SK-N-SH (cell line): ENCODE results near the gene AKT3. TPM values are rescaled to one million over a fixed set of nuclear protein-coding genes. Genes with fewer than 3 reads are reported as not detected.

ENCODE experiments used
- CTCF ChIA-PET: fragments of 300-600, 350-600 bp; formaldehyde crosslinking; extraction: SDS; loops from one replicate; lab custom pipeline; 2021; lab: Yijun Ruan, JAX
- POLR2A ChIA-PET: fragments of 350-600 bp; sonication (Branson Sonifier 250); formaldehyde crosslinking; extraction: SDS; loops from one replicate; lab custom pipeline; 2020; ENCODE audit warnings: antibody characterized with exemption, inconsistent platforms; lab: Yijun Ruan, JAX
- DNase-seq: peaks from one replicate; pipeline ENCODE4 v3.0.0; 2012
- H2AFZ ChIP-seq: fragments of 200-600 bp; sonication (generic); 2 replicates; pipeline ENCODE4 v1.8.1; 2016; ENCODE audit warnings: antibody characterized with exemption, mild to moderate bottlenecking, low read depth
- H3F3A ChIP-seq: fragments of 200-600 bp; sonication (generic); replicated peaks from 2 replicates; pipeline ENCODE3; 2016; ENCODE audit warnings: antibody characterized with exemption, mild to moderate bottlenecking; ENCODE audit not compliant: insufficient read depth
- H3K27ac ChIP-seq, 2 experiments: fragments of 200-500 bp in 1 of 2; fragments of 200-600 bp in 1 of 2; sonication (Bioruptor generic) in 1 of 2; sonication (generic), shearing (Covaris generic) in 1 of 2; 2 replicates each; pipeline versions ENCODE4 v1.5.1 to v1.6.1; 2014 to 2016; ENCODE audit warnings: low read depth in 2 of 2, inconsistent platforms in 1 of 2, low read length in 1 of 2, mild to moderate bottlenecking in 1 of 2, mixed read lengths in 1 of 2
- H3K27me3 ChIP-seq: fragments of 200-600 bp; sonication (generic), shearing (Covaris generic); 2 replicates; pipeline ENCODE4 v1.6.1; 2016; ENCODE audit warnings: mixed run types; ENCODE audit not compliant: insufficient read depth
- H3K36me3 ChIP-seq, 2 experiments: fragments of 200-500 bp in 1 of 2; fragments of 200-600 bp in 1 of 2; sonication (Bioruptor generic) in 1 of 2; sonication (generic) in 1 of 2; replicated peaks in 1 of 2; 2 replicates each; pipeline versions ENCODE3 to v1.5.1; 2014 to 2016; ENCODE audit warnings: low read length in 1 of 2, mild to moderate bottlenecking in 1 of 2; ENCODE audit not compliant: insufficient read depth in 2 of 2, control insufficient read depth in 1 of 2
- H3K4me1 ChIP-seq, 2 experiments: fragments of 200-500 bp in 1 of 2; fragments of 200-600 bp in 1 of 2; sonication (Bioruptor generic) in 1 of 2; sonication (generic), shearing (Covaris generic) in 1 of 2; 2 replicates each; pipeline versions ENCODE4 v1.5.1 to v1.6.1; 2014 to 2016; ENCODE audit warnings: low read depth in 1 of 2, low read length in 1 of 2, mixed run types in 1 of 2; ENCODE audit not compliant: insufficient read depth in 2 of 2, control insufficient read depth in 1 of 2
- H3K4me2 ChIP-seq: fragments of 200-600 bp; sonication (generic), shearing (Covaris generic); 2 replicates; pipeline ENCODE4 v1.6.1; 2017; ENCODE audit warnings: mixed run types
- H3K4me3 ChIP-seq, 2 experiments: fragments of 200-500 bp in 1 of 2; fragments of 200-600 bp in 1 of 2; sonication (Bioruptor generic) in 1 of 2; sonication (generic), shearing (Covaris generic) in 1 of 2; 2 replicates each; pipeline versions ENCODE4 v1.5.1 to v1.8.1; 2014 to 2016; ENCODE audit warnings: low read depth in 2 of 2, inconsistent platforms in 1 of 2, low read length in 1 of 2, mild to moderate bottlenecking in 1 of 2, mixed read lengths in 1 of 2, moderate library complexity in 1 of 2
- H3K79me2 ChIP-seq: fragments of 200-600 bp; sonication (generic); 2 replicates; pipeline ENCODE4 v1.8.1; 2017; ENCODE audit warnings: mild to moderate bottlenecking; ENCODE audit not compliant: insufficient read depth
- H3K9ac ChIP-seq: fragments of 200-600 bp; sonication (generic); 2 replicates; pipeline ENCODE4 v1.6.1; 2017; ENCODE audit warnings: mixed run types
- H3K9me2 ChIP-seq: fragments of 200-600 bp; sonication (generic); 2 replicates; pipeline ENCODE4 v1.6.1; 2017; ENCODE audit warnings: mixed run types
- H3K9me3 ChIP-seq: fragments of 200-600 bp; sonication (generic); 2 replicates; pipeline ENCODE4 v1.6.1; 2017; ENCODE audit warnings: mixed run types, mild to moderate bottlenecking, moderate library complexity
- H4K20me1 ChIP-seq: fragments of 200-600 bp; sonication (generic); 2 replicates; pipeline ENCODE4 v1.6.1; 2017; ENCODE audit warnings: mild to moderate bottlenecking, mixed run types; ENCODE audit not compliant: insufficient read depth
- CHD2 ChIP-seq: fragments of 150-350 bp; IDR thresholded peaks from 2 replicates; pipeline ENCODE4 v1.6.1; 2018; ENCODE audit warnings: low read length; ENCODE audit not compliant: partially characterized antibody
- CTCF ChIP-seq: fragments of 200-600 bp; sonication (generic); IDR thresholded peaks from 2 replicates; pipeline ENCODE4 v1.6.1; 2017; ENCODE audit warnings: antibody characterized with exemption, mild to moderate bottlenecking, moderate library complexity
- ELF1 ChIP-seq: IDR thresholded peaks from 2 replicates; pipeline ENCODE4 v1.4.0; 2012
- EP300 ChIP-seq, 2 experiments: IDR thresholded peaks; 2 replicates each; pipeline versions ENCODE4 v1.4.0 to v1.6.1; 2012; ENCODE audit warnings: borderline replicate concordance in 1 of 2, low read depth in 1 of 2, low read length in 1 of 2
- EZH2phosphoT487 ChIP-seq: fragments of 200-600 bp; sonication (generic); IDR thresholded peaks from 2 replicates; pipeline ENCODE4 v1.6.1; 2017; ENCODE audit warnings: low read depth, mixed run types, mild to moderate bottlenecking, antibody characterized with exemption, moderate library complexity, borderline replicate concordance
- FOXJ3 ChIP-seq: sonication (generic); formaldehyde crosslinking; IDR thresholded peaks from 2 replicates; pipeline ENCODE4 v1.5.1; 2020; ENCODE audit warnings: mild to moderate bottlenecking, missing genetic modification reagents
- FOXM1 ChIP-seq: IDR thresholded peaks from 2 replicates; pipeline ENCODE4 v1.4.0; 2012; ENCODE audit warnings: low read depth, mild to moderate bottlenecking
- GATA2 ChIP-seq: sonication (generic); formaldehyde crosslinking; IDR thresholded peaks from 2 replicates; pipeline ENCODE4 v1.5.0; 2020; ENCODE audit warnings: mild to moderate bottlenecking, missing genetic modification reagents
- MEF2A ChIP-seq: IDR thresholded peaks from 2 replicates; pipeline ENCODE4 v1.4.0; 2012; ENCODE audit warnings: low read depth, borderline replicate concordance
- MXI1 ChIP-seq: IDR thresholded peaks from 2 replicates; pipeline ENCODE4 v1.6.1; 2012; ENCODE audit warnings: mild to moderate bottlenecking, low read depth, low read length, improper control_type of control experiment
- NFIC ChIP-seq: IDR thresholded peaks from 2 replicates; pipeline ENCODE4 v1.4.0; 2012; ENCODE audit warnings: borderline replicate concordance
- NRF1 ChIP-seq: IDR thresholded peaks from 2 replicates; pipeline ENCODE4 v1.6.1; 2012; ENCODE audit warnings: low read depth, mild to moderate bottlenecking, low read length
- POLR2AphosphoS5 ChIP-seq: IDR thresholded peaks from 2 replicates; pipeline ENCODE4 v1.6.1; 2012; ENCODE audit warnings: low read depth, low read length
- RCOR1 ChIP-seq: fragments of 150-350 bp; IDR thresholded peaks from 2 replicates; pipeline ENCODE4 v1.6.1; 2017; ENCODE audit warnings: antibody characterized with exemption, low read length
- RFX5 ChIP-seq: IDR thresholded peaks from 2 replicates; pipeline ENCODE4 v1.6.1; 2012; ENCODE audit warnings: mild to moderate bottlenecking, improper control_type of control experiment, low read length
- RXRA ChIP-seq: IDR thresholded peaks from 2 replicates; pipeline ENCODE4 v1.4.0; 2012; ENCODE audit warnings: low read depth, mild to moderate bottlenecking, borderline replicate concordance
- SIN3A ChIP-seq: IDR thresholded peaks from 2 replicates; pipeline ENCODE4 v1.6.1; 2012; ENCODE audit warnings: low read depth, mild to moderate bottlenecking, low read length, moderate library complexity, borderline replicate concordance
- SMC3 ChIP-seq: IDR thresholded peaks from 2 replicates; pipeline ENCODE4 v1.6.1; 2012; ENCODE audit warnings: low read depth, low read length, improper control_type of control experiment
- TEAD4 ChIP-seq: IDR thresholded peaks from 2 replicates; pipeline ENCODE4 v1.4.0; 2012; ENCODE audit warnings: mild to moderate bottlenecking, borderline replicate concordance; ENCODE audit not compliant: insufficient read depth
- ZBTB33 ChIP-seq: IDR thresholded peaks from 2 replicates; pipeline ENCODE4 v1.4.0; 2012; ENCODE audit warnings: low read depth, borderline replicate concordance
- WGBS: methylation state at CpG from one replicate; pipeline ENCODE4 v1.1.6; 2017; ENCODE audit warnings: low lambda C conversion rate; 5-methylcytosine and 5-hydroxymethylcytosine counted together
- polyA plus RNA-seq, 3 experiments: library from polyadenylated mRNA; depleted of rRNA; stranded (reverse); fragments of >200 nt; gene quantifications; 2 replicates each; pipeline ENCODE4 v1.2.3, GENCODE V29; 2012
- TF ChIP-seq, protein P1 (sequence below): IDR thresholded peaks from 2 replicates; pipeline ENCODE4; 2012
- TF ChIP-seq, protein P2 (sequence below): IDR thresholded peaks from 2 replicates; pipeline ENCODE4 v1.4.0; 2012; ENCODE audit warnings: low read depth, borderline replicate concordance
- TF ChIP-seq, protein P3 (sequence below): fragments of 150-350 bp; IDR thresholded peaks from 2 replicates; pipeline ENCODE4 v1.6.1; 2017; ENCODE audit warnings: antibody characterized with exemption, low read length, low read depth, borderline replicate concordance
- TF ChIP-seq, protein P4 (sequence below): IDR thresholded peaks from 2 replicates; pipeline ENCODE4 v1.4.0; 2012; ENCODE audit warnings: low read depth

Gene AKT3
- polyA plus RNA-seq, 1 of the 3 experiments (the other 2 are of a cell fraction) = 12.7 TPM

DNA sequence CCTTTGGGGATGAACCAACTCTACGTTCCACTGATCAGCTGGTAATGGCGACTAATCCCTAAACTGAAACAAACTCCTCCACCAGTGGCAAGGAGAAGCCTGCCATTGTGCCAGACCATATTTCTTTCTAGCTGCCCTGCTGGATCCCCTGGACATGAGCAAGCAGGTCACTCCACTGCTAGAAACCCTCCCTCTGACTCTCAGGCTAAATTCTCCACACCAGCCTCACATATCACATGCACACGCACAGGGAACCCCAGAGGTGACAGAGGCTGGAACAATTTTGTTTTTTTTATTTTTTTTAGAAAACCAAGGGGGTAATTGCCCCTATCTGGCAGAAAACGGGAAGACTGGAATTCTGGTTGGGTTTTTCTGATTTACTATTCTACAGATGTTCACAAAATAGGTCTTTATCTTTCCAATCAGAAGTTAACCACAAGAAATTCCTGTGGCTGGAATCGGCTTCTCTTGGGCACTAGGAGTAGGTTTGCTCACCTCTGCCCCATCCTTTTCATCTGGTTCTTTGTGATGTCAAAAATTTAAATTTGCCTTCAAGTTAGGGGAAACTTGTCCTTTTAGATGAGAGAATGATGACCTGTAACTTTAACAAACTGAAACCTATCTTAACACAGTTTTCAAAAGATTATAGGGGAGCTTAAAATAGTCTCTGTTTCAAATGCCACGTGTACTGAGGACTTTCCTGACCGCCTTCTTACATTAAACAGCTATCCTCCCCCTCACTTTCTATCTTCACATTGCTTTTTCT lies 336.1 kb downstream of the AKT3 start:
- H3K27me3 ChIP-seq = no peaks in the 10 kb centered on the region
- H3K4me1 ChIP-seq = peaks cover 4% of the 10 kb centered on the region in 2 experiments; a peak in 2 of 4 replicates
- H3K4me3 ChIP-seq = no peak overlapping the region
- ChIA-PET POLR2A (no interaction called here), CTCF (no interaction called here)
- H3K79me2 ChIP-seq = no peaks in the 10 kb centered on the region
- no peaks in the 10 kb centered on the region for H3F3A ChIP-seq
- H3K9ac ChIP-seq = no peak overlapping the region
- H2AFZ ChIP-seq = no peak overlapping the region
- H3K36me3 ChIP-seq = peaks cover 34 to 37% of the 10 kb centered on the region in 2 experiments
- DNase-seq = no peak
- no peaks in the 10 kb centered on the region for H3K9me2 ChIP-seq
- H3K4me2 ChIP-seq = no peak overlapping the region
- 0 out of 4 replicates have a peak overlapping the region, but pooled peaks of 1 of the 2 experiments have one; percentile 1 for H3K27ac ChIP-seq
- peaks cover 8% of the 10 kb centered on the region for H3K9me3 ChIP-seq
- no peaks in the 10 kb centered on the region for H4K20me1 ChIP-seq
- 60% methylated on average over 7 of the region's 7 CpGs for whole genome bisulfite sequencing
- TF ChIP-seq RCOR1 = no peak
- no peak for TF ChIP-seq CHD2
- TF ChIP-seq RXRA = no peak
- no peak for TF ChIP-seq RFX5
- no peak for TF ChIP-seq CTCF
- peak in 1 of 2 experiments; percentile 51; a peak in 1 of 4 replicates for TF ChIP-seq EP300 (IDR thresholded peaks at IDR 0.05; ENCODE audit: borderline replicate concordance in 1 of 2, low read depth in 1 of 2, low read length in 1 of 2)
- peak; percentile 20; the same call in 1 of the 2 replicates for TF ChIP-seq POLR2AphosphoS5
- TF ChIP-seq, protein P1, sequence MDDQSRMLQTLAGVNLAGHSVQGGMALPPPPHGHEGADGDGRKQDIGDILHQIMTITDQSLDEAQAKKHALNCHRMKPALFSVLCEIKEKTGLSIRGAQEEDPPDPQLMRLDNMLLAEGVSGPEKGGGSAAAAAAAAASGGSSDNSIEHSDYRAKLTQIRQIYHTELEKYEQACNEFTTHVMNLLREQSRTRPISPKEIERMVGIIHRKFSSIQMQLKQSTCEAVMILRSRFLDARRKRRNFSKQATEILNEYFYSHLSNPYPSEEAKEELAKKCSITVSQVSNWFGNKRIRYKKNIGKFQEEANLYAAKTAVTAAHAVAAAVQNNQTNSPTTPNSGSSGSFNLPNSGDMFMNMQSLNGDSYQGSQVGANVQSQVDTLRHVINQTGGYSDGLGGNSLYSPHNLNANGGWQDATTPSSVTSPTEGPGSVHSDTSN = peak; percentile 56
- no peak for TF ChIP-seq SIN3A
- no peak for TF ChIP-seq MXI1
- TF ChIP-seq, protein P2, sequence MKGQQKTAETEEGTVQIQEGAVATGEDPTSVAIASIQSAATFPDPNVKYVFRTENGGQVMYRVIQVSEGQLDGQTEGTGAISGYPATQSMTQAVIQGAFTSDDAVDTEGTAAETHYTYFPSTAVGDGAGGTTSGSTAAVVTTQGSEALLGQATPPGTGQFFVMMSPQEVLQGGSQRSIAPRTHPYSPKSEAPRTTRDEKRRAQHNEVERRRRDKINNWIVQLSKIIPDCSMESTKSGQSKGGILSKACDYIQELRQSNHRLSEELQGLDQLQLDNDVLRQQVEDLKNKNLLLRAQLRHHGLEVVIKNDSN = no peak
- no peak for TF ChIP-seq MEF2A
- TF ChIP-seq TEAD4 = peak; percentile 51; the same call in 1 of the 2 replicates
- TF ChIP-seq ELF1 = no peak
- peak; percentile 36 for TF ChIP-seq NFIC
- no peak for TF ChIP-seq GATA2 (CRISPR knock-in tag)
- TF ChIP-seq ZBTB33 = no peak
- no peak for TF ChIP-seq FOXM1
- TF ChIP-seq, protein P3, sequence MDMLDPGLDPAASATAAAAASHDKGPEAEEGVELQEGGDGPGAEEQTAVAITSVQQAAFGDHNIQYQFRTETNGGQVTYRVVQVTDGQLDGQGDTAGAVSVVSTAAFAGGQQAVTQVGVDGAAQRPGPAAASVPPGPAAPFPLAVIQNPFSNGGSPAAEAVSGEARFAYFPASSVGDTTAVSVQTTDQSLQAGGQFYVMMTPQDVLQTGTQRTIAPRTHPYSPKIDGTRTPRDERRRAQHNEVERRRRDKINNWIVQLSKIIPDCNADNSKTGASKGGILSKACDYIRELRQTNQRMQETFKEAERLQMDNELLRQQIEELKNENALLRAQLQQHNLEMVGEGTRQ = no peak
- TF ChIP-seq SMC3 = no peak
- TF ChIP-seq, protein P4, sequence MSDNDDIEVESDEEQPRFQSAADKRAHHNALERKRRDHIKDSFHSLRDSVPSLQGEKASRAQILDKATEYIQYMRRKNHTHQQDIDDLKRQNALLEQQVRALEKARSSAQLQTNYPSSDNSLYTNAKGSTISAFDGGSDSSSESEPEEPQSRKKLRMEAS = 0 out of 2 replicates have a peak, but pooled peaks have one; percentile 11
- TF ChIP-seq EZH2phosphoT487 = no peak
- TF ChIP-seq NRF1 = no peak
- TF ChIP-seq FOXJ3 (CRISPR knock-in tag) = no peak
